NT2/D1 (cell line): Measurements from ENCODE around the gene ULK1.

Experiments
- SUZ12 ChIP-seq: IDR thresholded peaks from 2 replicates; pipeline ENCODE4 v1.6.1; 2011; ENCODE audit not compliant: insufficient read length, insufficient read depth; ENCODE audit errors: extremely low read depth
- YY1 ChIP-seq: IDR thresholded peaks from 2 replicates; pipeline ENCODE4 v1.6.1; 2011; ENCODE audit not compliant: insufficient read length, insufficient read depth

DNA sequence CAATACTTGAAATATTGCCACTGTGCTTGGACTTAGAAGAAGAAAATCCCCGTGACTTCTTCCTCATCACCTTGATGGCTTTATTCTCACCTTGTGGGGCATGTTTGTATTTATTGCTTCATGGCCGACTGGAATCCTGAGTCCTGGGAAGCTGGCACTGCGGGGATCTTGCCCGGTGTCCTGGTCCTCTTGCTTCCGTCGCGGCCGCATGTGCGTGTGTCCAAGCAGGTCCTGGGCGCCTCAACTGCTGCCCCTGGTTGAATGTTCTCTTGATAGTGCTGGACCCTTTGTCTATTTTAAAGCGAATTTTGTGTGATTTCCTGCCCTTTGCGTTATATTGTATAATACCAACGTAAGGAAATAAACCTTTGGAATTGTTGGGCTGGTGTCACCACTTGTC lies 28.4 kb downstream of the ULK1 start:
- TF ChIP-seq YY1 (no peak), SUZ12 (no peak)
